Ramos (cell line): ENCODE measurements around the gene GMCL2.

Experiments used
- in situ Hi-C: fragments of 300-500 bp; cut with MboI; formaldehyde crosslinking; loops from one replicate; pipeline ENCODE4 v1.14.3; 2022; ENCODE audit warnings: low sequenced_read_pairs; ENCODE audit not compliant: unreplicated experiment

The GMCL2 gene

DNA sequence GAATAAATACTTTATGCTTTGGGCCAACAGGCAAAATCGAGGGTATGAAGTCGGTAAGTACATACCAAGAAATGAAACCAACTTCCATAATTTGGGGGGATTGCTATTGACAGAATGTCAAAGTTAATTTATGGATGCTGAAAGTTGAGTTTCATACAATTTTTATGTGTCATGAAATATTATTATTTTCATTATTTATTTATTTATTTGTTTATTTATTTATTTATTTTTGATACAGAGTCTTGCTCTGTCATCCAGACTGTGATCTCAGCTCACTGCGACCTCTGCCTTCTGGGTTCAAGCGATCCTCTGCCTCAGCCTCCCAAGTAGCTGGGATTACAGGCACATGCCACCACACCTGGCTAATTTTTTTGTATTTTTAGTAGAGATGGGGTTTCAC is 4.5 kb upstream of the GMCL2 start:
- in situ Hi-C loops: no loop called here

- in situ Hi-C loops: no loop called here
Observed at GRCh38 chr5:178189433-178189832, 2.3 kb upstream of the GMCL2 start.

GRCh38 chr5:178186427-178186826 is 744 bp downstream of the GMCL2 start:
- in situ Hi-C loops: no loop called here

GRCh38 chr5:178182158-178182876 is 4.9 kb downstream of the GMCL2 start:
- in situ Hi-C loops: no loop called here

GRCh38 chr5:178180141-178180863 is 6.9 kb downstream of the GMCL2 start:
- in situ Hi-C loops: no loop called here

- in situ Hi-C loops: no loop called here
Observed at GRCh38 chr5:178177569-178177968, 9.6 kb downstream of the GMCL2 start.

GRCh38 chr5:178176791-178177190 is 10.4 kb downstream of the GMCL2 start:
- in situ Hi-C loops: no loop called here

DNA sequence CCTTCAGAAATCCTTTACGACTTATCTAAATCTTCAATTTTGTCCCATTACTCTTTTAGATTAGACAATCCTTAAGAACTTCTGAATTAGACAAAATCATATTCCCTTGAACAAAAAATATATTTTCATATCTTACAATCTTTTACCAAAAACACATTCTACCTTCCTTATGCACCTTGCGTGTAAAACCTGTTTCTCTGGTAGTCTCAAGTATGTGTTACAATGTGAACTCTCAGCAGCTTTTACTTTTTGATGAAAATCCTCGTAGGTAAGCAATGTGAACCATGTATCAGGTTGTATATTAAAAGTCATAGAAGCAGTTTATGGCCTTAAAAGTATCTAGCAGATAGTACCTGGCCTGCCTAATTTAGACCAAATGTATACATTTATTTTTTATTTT is 12.7 kb downstream of the GMCL2 start:
- in situ Hi-C loops: no loop called here

- in situ Hi-C loops: no loop called here
Observed at GRCh38 chr5:178170455-178170854, 16.7 kb downstream of the GMCL2 start.

DNA sequence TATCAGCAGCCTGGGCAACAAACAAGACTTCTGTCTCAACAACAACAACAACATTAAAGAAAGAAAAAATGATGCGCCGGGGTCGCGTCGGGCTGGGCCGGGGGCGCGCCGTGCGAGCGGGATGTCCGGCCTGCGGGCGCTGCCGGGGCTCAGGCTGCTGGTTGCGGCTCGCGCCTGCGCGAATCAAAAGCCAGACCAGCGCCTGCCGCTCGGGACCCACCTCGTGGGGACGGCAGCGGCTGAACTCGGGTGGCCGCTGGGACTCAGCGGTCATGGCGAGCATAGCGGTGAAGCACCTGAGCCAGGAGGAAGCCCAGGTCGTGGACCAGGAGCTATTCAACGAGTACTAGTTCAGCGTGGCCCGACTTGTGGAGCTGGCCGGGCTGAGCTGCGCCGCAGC is 21.6 kb downstream of the GMCL2 start:
- in situ Hi-C loops: no loop called here

DNA sequence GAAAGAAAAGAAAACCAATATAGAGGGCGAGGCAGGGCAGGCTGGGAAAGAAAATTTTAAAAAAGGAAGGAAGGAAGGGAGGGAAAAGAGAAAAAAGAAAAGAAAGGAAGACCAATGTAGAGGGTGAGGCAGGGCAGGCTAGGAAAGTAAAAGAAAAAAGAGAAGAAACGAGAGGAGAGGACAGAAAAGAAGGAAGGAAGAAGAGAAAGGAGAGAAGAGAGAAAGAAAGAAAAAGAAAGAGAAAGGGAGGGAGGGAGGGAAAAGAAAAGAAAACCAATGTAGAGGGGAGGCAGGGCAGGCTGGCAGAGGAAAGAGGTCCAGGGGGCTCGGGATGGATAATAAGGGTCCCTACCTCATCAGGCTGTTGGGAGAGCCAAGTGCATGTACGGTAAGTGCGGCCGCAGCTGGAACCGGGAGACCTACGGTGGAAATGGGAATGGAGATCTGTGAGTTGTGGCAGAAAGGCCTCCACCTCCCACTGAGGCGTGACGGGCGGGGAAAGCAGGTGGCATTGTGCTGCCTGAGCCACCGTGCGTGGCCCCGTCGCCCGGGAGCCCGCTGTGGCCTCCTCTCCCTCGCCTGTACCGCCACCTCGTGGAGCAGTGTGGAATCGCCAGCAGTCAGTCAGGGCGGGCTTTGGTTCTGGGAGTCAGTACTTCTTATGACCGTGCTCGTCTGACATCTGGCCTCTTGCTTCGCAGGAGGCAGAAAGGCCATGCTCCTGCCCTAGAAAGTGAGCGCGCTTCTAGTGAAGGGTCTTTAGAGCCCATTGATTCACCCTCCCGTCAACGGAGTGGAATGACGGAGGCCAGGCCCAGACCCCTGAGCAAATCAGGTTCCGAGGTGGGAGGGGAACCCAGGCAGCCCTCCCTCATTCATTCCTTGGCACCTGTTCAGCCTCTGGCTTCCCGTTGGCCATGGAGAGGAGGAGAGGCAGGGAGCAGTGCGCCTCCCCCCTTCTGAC is 23.1 kb downstream of the GMCL2 start:
- in situ Hi-C loops: no loop called here

GRCh38 chr5:178162481-178162880 is 24.7 kb downstream of the GMCL2 start:
- in situ Hi-C loops: no loop called here

GRCh38 chr5:178160176-178160575 is 27.0 kb downstream of the GMCL2 start:
- in situ Hi-C loops: no loop called here

DNA sequence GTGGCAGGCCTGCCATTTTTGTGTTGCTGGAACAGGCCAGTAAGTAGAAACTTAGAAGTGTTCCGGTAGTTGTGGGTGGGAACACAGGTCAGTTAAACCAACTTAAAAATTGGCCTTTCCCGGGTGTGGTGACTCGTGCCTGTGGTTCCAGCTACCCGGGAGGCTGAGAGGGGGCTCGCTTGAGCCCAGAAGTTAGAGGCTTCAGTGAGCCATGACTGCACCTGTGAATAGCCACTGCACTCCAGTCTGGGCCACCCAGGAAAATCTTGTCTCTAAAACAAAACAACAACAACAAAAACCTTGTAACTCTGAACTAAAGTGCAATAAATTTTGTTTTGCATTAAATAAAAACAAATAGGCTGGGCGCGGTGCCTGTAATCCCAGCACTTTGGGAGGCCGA is 32.1 kb downstream of the GMCL2 start:
- in situ Hi-C loops: no loop called here

- in situ Hi-C loops: no loop called here
Observed at GRCh38 chr5:178153530-178154340, 33.4 kb downstream of the GMCL2 start, which contains the start of gene NHP2. Gene NHP2, minus strand, starts transcription at chr5:178153885. Its CDS starts 68 bp downstream, at chr5:178153817.

GRCh38 chr5:178152491-178153444 is 34.4 kb downstream of the GMCL2 start:
- in situ Hi-C loops: no loop called here

GRCh38 chr5:178150977-178151734 is 36.0 kb downstream of the GMCL2 start:
- in situ Hi-C loops: no loop called here
